ENCODE measurements around the gene PRLHR.

PRLHR gene

DNA sequence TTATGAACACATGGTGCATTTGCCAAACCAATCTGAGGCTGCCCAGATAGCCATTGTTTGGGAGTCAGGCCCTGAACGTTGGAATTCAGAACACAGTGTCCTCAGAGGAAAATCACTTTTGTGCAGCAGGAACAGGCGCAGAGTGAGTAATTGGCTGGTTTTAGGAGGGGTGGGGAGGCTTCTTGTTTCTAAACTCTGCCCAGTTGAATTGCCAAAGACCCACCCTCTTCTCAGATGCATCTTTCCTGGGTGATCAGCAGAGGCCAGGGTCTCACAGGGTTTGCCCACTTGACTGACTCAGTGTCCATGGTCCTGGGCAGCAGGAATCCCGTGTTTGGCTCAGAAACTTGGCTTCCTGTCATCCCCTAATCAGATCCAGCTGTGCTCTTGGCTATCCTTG lies 24.3 kb downstream of the PRLHR start:
- no peak for DNase-seq (ENCODE audit: low spot score)
- in situ Hi-C loops (cut with MboI; ENCODE audit: low sequenced_read_pairs, unreplicated experiment) = loop anchor here (25.0 kb wide), 1 partner anchor 866 kb away; no protein-coding TSS in a partner anchor
- TF ChIP-seq, protein P1, sequence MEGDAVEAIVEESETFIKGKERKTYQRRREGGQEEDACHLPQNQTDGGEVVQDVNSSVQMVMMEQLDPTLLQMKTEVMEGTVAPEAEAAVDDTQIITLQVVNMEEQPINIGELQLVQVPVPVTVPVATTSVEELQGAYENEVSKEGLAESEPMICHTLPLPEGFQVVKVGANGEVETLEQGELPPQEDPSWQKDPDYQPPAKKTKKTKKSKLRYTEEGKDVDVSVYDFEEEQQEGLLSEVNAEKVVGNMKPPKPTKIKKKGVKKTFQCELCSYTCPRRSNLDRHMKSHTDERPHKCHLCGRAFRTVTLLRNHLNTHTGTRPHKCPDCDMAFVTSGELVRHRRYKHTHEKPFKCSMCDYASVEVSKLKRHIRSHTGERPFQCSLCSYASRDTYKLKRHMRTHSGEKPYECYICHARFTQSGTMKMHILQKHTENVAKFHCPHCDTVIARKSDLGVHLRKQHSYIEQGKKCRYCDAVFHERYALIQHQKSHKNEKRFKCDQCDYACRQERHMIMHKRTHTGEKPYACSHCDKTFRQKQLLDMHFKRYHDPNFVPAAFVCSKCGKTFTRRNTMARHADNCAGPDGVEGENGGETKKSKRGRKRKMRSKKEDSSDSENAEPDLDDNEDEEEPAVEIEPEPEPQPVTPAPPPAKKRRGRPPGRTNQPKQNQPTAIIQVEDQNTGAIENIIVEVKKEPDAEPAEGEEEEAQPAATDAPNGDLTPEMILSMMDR (IDR thresholded peaks at IDR 0.05; ENCODE audit: borderline replicate concordance, control extremely low read depth, extremely low read depth, insufficient read depth, missing control alignments) = no peak

DNA sequence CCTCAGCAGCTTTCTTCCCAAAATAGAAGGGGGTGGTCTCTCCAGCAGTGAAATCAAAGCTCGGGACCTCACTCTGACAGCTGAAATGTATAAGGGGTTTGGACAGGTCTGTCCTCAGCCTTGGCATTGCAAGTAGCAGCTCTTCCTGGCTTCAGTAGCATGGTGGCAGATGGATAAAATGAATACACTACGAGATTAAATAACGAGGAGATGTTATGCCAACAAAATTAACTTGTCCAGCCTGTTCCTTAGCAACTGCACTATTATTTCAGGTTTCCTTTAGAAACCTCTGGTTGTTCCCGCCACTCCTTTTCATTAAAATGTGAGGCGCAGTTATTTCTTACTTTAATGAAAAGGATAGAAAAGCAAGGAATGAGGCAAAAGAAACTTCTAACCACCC lies 24.9 kb downstream of the PRLHR start:
- in situ Hi-C loops (cut with MboI; ENCODE audit: low sequenced_read_pairs, unreplicated experiment) = loop anchor here (25.0 kb wide), 1 partner anchor 867 kb away; no protein-coding TSS in a partner anchor
- DNase-seq (ENCODE audit: low spot score) = no peak
- TF ChIP-seq, protein P1 (IDR thresholded peaks at IDR 0.05; ENCODE audit: borderline replicate concordance, control extremely low read depth, extremely low read depth, insufficient read depth, missing control alignments) = no peak

DNA sequence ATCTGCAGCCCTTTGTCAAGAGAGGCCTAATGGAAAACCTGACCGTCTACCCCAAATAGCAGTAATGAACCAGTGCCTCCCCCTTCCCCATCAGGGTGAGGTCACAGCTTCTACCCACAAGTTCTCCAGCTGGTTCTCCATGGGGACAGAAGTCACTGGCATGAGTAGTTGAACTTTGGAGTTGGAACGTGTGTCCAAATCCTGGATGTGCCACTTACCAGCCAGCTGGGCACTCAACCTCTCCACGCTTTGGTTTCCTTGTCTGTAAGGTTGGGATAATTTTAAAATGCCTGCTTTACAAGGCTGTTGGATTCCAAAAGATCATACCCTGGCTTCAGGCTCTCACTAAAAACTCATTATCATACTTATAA lies 25.6 kb downstream of the PRLHR start:
- TF ChIP-seq, protein P1 (IDR thresholded peaks at IDR 0.05; ENCODE audit: borderline replicate concordance, control extremely low read depth, extremely low read depth, insufficient read depth, missing control alignments) = no peak
- in situ Hi-C loops (cut with MboI; ENCODE audit: low sequenced_read_pairs, unreplicated experiment) = loop anchor here (10.0 to 25.0 kb wide), 2 partner anchors 155 to 867 kb away; no protein-coding TSS in a partner anchor
- DNase-seq (ENCODE audit: low spot score) = no peak

DNA sequence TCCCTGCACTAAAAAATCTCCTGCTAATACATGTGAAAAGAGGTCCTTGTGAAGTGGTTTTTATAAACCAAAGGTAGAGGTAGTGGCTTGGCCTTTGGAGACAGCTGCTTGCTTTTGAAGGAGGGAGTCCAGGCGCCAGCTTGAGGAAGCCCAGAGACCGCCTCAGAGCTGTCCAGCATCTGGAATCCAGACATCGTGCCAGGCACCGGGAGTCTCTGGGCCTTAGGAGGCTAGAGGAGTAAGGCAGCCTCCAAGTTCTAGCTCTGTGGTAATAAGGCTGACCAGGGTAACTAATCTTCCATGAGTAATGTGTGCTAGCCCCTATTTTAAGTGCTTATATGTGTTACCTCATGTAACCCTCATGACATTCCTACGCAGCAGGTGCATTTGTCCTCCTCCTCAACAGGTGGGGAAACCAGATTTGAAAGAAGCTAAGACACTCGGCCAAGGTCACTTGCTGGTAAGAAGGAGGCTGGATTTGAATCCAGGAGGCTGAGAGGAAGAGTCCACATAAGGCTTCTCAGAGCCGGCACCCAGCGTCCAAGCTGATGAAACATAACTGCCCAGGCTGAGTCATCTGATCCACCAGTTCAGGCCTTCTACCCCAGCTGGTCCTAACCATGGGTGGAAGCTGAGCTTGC lies 26.1 kb downstream of the PRLHR start:
- no peak for DNase-seq (ENCODE audit: low spot score)
- in situ Hi-C loops (cut with MboI; ENCODE audit: low sequenced_read_pairs, unreplicated experiment) = loop anchor here (10.0 to 25.0 kb wide), 2 partner anchors 155 to 868 kb away; no protein-coding TSS in a partner anchor
- TF ChIP-seq, protein P1 (IDR thresholded peaks at IDR 0.05; ENCODE audit: borderline replicate concordance, control extremely low read depth, extremely low read depth, insufficient read depth, missing control alignments) = no peak

DNA sequence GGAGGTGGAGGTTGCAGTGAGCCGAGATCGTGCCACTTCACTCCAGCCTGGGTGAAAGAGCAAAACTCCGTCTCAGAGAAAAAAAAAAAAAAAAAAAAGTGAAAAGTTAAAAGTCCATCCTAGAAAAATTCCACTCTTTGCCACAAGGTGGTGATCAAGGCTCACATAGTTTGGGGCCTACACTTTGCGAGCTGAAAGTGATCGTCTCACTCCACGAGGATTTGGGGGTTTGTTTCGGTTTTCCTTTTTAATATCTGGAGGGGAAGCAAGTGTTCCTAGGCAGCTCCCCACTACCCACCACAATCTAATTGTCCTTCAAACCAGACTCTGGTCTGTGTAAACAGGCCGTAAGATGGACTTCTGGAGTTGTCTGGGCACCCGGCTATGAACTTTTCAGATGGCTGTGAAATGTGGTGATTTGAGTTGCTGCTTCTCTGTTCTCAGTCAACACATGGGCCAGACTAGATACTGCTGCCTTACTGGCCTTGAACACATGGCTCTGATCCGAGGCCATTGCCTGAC lies 27.1 kb downstream of the PRLHR start:
- TF ChIP-seq, protein P1 (IDR thresholded peaks at IDR 0.05; ENCODE audit: borderline replicate concordance, control extremely low read depth, extremely low read depth, insufficient read depth, missing control alignments) = peak; percentile 51
- in situ Hi-C loops (cut with MboI; ENCODE audit: low sequenced_read_pairs, unreplicated experiment) = loop anchor here (10.0 to 25.0 kb wide), 2 partner anchors 156 to 869 kb away; no protein-coding TSS in a partner anchor

DNA sequence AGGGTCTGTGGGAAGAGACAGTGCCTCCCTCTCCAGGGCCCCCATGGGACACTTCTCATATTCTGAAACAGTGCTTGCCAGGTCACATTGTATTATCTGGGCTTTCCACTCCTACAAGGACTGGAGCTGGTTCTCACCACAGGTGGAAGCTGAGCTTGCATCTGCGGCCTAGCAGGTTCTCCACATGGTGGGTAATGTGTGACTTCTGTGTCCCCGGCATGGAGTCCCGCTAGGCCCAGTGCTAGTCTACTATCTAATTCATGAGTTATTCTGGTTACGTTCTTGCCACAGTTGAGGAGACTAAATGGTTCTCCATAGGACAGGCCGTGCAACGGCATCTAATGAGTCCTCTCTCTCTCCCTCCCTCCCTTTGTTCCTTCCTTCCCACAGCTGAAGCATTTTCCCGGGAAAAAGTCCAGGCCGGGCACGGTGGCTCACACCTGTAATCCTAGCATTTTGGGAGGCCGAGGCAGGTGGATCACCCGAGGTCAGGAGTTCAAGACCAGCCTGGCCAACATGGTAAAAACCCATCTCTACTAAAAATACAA lies 27.7 kb downstream of the PRLHR start:
- in situ Hi-C loops (cut with MboI; ENCODE audit: low sequenced_read_pairs, unreplicated experiment) = loop anchor here (10.0 to 25.0 kb wide), 2 partner anchors 157 to 870 kb away; no protein-coding TSS in a partner anchor
- no peak for DNase-seq (ENCODE audit: low spot score)
- TF ChIP-seq, protein P1 (IDR thresholded peaks at IDR 0.05; ENCODE audit: borderline replicate concordance, control extremely low read depth, extremely low read depth, insufficient read depth, missing control alignments) = no peak

More for the DNA sequence above, 27.1 kb downstream of the PRLHR start:
- DNase-seq (ENCODE audit: low spot score) = peak; percentile 66

All from GM13976 (cell line).